ENCODE measurements around the gene PTPRZ1.

Gene PTPRZ1

DNA sequence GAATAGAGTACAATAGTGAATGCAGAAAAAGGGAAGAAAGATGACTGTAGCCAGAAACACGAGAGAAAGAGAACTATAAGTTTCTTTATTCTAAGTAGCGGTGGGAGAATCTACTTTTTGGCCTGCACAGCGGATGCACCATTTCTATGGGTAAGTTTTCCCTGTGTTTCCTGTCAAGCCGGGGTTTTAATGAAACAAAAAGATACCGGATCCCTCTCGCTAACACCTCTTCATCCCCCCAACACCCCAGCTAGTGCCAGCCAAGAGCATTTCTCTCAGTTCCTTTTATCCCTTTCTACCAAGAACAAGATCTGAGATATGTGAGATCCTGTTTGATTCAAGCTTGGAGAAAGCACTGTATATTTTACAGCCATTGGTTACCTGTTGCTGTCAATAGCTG, 14.7 kb downstream of the PTPRZ1 start:
- no peak overlapping the region for H3K4me3 ChIP-seq (ENCODE audit: low read depth, low read length)
- DNase-seq (ENCODE audit: low read depth) = no peak
- TF ChIP-seq, protein P1, sequence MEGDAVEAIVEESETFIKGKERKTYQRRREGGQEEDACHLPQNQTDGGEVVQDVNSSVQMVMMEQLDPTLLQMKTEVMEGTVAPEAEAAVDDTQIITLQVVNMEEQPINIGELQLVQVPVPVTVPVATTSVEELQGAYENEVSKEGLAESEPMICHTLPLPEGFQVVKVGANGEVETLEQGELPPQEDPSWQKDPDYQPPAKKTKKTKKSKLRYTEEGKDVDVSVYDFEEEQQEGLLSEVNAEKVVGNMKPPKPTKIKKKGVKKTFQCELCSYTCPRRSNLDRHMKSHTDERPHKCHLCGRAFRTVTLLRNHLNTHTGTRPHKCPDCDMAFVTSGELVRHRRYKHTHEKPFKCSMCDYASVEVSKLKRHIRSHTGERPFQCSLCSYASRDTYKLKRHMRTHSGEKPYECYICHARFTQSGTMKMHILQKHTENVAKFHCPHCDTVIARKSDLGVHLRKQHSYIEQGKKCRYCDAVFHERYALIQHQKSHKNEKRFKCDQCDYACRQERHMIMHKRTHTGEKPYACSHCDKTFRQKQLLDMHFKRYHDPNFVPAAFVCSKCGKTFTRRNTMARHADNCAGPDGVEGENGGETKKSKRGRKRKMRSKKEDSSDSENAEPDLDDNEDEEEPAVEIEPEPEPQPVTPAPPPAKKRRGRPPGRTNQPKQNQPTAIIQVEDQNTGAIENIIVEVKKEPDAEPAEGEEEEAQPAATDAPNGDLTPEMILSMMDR (IDR thresholded peaks at IDR 0.05; ENCODE audit: low read depth, low read length, missing control alignments) = no peak

DNA sequence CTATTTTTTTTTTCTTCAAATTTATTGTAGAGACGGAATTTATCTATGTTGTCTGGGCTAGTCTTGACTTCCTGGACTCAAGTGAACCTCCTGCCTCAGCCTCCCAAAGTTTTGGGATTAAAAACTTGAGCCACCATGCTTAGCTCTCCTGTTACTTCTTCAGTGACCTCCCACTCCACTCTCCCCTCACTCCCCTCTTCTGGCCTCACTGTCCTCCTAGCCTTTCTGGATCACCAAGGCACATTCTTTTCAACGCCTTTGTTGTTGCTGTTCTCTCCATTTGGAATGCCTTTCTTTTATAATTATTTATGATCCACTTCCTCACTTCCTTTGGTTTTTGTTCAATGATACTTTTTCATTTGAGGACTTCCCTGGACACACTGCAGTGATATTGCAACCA, 17.9 kb downstream of the PTPRZ1 start:
- TF ChIP-seq, protein P1 (IDR thresholded peaks at IDR 0.05; ENCODE audit: low read depth, low read length, missing control alignments) = no peak
- H3K4me3 ChIP-seq (ENCODE audit: low read depth, low read length) = no peak overlapping the region
- DNase-seq (ENCODE audit: low read depth) = no peak

DNA sequence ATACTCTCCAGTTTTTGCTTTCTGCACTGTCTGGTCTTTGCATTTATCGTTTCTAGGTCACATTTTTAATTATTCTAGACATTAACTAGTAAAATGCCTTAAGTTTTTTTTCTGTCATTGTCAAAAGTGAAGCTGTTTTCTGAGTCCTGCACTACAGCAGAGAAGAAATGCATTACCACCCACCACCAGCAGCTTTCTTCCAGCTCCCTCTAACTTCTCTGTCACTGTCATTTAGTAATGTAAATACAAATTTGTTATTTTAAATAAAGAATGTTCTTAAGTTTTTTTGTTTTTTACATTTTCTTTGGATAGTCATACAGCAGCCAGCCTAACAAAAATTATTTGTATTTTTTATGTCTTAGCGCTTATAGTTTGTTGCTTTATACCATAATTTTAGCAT, 18.8 kb downstream of the PTPRZ1 start:
- no peak for DNase-seq (ENCODE audit: low read depth)
- TF ChIP-seq, protein P1 (IDR thresholded peaks at IDR 0.05; ENCODE audit: low read depth, low read length, missing control alignments) = no peak
- no peak overlapping the region for H3K4me3 ChIP-seq (ENCODE audit: low read depth, low read length)

DNA sequence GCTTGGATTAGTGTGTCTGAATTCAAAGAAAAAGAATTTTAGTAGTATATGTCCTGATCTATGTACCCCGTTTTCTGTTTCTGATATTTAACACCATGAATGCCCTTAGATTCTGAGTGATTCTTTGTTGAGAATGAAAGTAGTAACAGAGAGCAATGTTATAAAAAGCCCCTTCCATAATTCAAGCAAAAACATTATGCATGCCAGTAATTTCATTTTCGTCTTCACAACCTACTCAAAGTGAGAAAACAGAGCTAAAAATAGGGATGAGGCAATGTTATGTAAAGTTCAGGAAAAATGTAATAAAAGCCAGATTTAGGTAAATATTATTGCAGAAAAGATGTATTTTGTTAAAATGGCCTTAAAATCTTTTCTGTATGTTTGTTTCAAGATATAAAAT, 28.1 kb downstream of the PTPRZ1 start:
- no peak for DNase-seq (ENCODE audit: low read depth)
- TF ChIP-seq, protein P1 (IDR thresholded peaks at IDR 0.05; ENCODE audit: low read depth, low read length, missing control alignments) = no peak
- H3K4me3 ChIP-seq (ENCODE audit: low read depth, low read length) = no peak overlapping the region

DNA sequence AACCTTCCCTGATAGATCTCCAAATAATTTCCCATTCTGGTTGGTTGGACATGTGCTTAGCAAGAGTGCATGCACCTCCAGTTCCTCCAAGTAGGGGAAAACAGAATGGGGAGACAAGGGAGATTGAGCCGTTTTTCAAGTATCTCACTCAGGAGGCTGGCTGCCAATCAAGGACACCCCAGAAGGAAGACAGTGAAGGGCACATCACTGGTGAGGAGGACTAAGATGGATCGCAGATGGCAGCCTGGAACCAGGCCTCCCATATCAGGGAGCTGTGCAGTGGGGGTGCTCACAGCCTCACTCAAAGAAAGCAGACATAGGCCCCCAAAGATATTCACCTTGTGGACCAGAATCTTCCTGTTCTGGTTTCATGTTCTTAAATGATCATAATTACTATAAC, 31.2 kb downstream of the PTPRZ1 start:
- H3K4me3 ChIP-seq (ENCODE audit: low read depth, low read length) = no peak overlapping the region
- TF ChIP-seq, protein P1 (IDR thresholded peaks at IDR 0.05; ENCODE audit: low read depth, low read length, missing control alignments) = no peak
- DNase-seq (ENCODE audit: low read depth) = no peak

DNA sequence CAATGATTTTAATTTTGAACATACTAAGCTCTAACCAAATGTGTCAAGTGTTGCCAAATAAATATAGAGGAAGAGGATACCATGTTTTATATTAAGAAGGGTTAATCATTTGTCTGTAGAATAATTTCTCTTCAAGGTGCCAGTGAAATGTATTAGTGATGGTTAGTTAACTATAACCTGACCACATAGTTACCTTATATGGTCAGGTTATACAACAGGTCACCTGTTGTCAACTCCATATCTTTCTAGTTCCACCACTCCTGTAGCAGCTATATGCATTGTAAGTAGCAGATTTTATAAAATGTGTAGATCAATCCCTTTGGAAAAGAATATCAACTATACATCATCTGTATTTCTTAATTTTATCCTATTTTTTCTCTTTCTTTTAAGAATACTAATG, 35.1 kb downstream of the PTPRZ1 start:
- no peak overlapping the region for H3K4me3 ChIP-seq (ENCODE audit: low read depth, low read length)
- TF ChIP-seq, protein P1 (IDR thresholded peaks at IDR 0.05; ENCODE audit: low read depth, low read length, missing control alignments) = no peak
- no peak for DNase-seq (ENCODE audit: low read depth)

DNA sequence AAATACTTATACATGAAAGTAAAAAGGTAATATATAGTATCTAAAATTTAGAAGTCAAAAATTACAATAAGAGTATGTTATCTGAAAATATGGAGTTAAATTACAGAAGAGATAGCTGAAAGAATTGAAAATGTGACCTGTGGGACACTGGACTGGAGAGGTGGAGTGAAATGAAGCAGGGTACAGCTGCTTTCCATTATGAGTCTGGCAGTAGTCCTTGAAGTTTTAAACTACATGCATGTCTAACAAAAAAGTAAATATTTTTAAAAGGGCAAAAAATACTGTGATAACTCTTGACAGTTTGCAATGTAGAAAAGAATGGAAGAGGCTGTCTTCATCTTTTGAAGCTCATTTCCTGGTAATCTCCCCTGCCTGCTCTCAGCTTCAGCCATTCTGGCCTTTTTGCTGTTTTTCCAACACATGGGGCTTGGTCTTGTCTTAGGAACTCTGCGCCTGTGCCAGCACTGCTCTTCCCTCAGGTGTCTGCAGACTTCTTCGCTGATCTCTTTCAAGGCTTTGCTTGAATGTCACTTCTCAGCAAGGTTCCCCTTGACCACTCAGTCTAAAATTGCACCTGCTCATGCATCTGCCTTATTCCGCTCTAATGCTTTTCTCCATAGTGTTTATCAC, 36.9 kb downstream of the PTPRZ1 start:
- TF ChIP-seq, protein P1 (IDR thresholded peaks at IDR 0.05; ENCODE audit: low read depth, low read length, missing control alignments) = no peak
- DNase-seq (ENCODE audit: low read depth) = no peak

More for the DNA sequence above, 36.9 kb downstream of the PTPRZ1 start:
- H3K4me3 ChIP-seq (ENCODE audit: low read depth, low read length) = no peak overlapping the region

All from GM12864 (cell line).